GM13976 (cell line): ENCODE data around the gene SMURF1.

Experiments
- DNase-seq: peaks from one replicate; pipeline ENCODE4 v3.0.0; 2012; ENCODE audit warnings: low spot score
- in situ Hi-C: fragments of 300-500 bp; cut with MboI; formaldehyde crosslinking; loops from one replicate; pipeline ENCODE4 v1.12.0; 2022; ENCODE audit warnings: low sequenced_read_pairs, mixed read lengths, inconsistent platforms; ENCODE audit not compliant: unreplicated experiment
- TF ChIP-seq, protein P1 (sequence below): IDR thresholded peaks from 2 replicates; pipeline ENCODE4 v1.5.1; 2012; ENCODE audit warnings: borderline replicate concordance, mild to moderate bottlenecking; ENCODE audit not compliant: insufficient read depth; ENCODE audit errors: extremely low read depth, missing control alignments, control extremely low read depth

The SMURF1 gene

DNA sequence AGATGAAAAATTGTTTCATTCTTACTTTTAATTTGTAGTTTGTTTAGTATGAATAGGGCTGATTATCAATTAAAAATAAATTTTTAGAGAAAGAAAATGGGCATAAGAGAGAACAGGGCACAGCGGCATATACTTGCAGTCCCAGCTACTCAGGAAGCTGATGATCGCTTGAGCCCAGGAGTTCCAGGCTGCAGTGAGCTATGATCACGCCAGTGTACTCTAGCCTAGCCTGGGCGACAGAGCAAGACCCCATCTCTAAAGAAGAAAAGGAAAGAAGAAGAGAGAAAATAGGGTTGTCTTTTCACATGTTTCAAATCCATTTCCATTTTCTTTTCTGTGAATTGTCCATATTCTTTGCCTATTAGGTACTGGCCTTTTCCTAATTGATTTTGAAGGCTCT, 8.0 kb downstream of the SMURF1 start:
- in situ Hi-C loops: no loop called here
- TF ChIP-seq, protein P1, sequence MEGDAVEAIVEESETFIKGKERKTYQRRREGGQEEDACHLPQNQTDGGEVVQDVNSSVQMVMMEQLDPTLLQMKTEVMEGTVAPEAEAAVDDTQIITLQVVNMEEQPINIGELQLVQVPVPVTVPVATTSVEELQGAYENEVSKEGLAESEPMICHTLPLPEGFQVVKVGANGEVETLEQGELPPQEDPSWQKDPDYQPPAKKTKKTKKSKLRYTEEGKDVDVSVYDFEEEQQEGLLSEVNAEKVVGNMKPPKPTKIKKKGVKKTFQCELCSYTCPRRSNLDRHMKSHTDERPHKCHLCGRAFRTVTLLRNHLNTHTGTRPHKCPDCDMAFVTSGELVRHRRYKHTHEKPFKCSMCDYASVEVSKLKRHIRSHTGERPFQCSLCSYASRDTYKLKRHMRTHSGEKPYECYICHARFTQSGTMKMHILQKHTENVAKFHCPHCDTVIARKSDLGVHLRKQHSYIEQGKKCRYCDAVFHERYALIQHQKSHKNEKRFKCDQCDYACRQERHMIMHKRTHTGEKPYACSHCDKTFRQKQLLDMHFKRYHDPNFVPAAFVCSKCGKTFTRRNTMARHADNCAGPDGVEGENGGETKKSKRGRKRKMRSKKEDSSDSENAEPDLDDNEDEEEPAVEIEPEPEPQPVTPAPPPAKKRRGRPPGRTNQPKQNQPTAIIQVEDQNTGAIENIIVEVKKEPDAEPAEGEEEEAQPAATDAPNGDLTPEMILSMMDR: no peak
- DNase-seq: no peak

DNA sequence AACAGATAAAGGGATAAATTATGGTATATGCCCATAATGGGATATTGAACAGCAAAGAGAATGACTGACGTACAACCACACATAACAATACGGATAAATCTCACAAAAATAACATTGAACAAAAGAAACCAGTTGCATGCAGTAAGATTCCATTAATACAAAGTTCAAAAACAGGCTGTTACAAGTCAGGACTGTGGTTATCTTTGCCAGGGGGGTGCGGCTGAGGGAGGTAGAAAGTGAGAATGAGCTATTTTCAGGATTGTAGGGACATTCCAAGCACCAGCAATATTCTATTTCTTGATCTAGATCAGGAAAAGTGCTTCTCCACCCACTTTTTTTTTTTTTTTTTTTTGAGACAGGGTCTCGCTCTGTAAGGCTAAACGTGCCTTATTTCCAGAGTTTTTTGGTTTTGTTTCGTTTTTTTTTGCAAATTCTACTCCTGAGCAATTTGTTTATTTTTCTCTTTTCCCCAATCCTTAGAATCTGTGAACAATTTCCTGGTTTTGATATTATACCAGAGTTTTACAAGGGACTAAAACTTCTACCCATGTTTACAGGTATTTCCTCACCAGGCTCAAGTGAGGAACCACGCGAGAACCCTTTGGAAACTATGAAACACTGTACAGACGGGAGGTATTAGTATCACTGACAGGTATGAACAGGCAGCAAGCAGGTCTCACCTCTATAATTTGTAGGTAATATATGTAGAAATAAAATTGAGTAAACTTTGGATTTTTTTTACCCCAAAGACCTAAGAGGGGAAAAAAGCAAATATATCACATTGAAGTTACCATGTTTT, 9.9 kb downstream of the SMURF1 start:
- TF ChIP-seq, protein P1: no peak
- in situ Hi-C loops: no loop called here
- DNase-seq: no peak

DNA sequence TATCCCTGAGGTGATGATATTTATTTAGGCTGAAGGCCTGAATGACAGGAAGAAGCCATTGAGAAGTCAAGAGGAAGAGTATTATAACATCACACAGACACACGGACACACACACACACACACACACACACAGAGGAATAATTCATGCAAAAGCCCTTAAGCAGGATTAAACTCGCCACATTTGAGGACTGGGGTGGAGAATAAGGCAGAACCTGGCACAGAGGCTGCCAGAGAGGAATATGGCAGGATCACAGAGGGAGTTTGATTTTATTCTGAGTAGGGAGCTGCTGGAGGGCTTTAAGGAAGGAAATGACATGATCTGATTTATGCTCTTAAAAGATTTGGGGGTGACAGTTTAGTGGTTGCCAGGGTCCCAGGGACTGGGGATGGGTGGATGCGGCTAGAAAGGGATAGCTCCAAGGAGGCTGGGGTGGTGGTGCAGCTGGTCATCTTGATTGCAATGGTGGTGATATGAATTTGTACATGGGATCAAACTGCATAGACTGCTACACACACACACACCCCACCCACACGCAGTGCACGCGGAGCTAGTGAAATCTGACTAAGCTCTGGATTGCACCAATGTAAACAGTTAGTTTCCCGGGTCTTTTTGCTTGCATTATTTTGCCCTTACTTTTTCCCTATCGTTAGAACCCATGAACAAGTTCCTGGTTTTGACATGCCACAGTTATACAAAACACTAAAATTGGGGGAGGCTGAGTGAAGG, 11.2 kb downstream of the SMURF1 start:
- TF ChIP-seq, protein P1: no peak
- in situ Hi-C loops: no loop called here
- no peak for DNase-seq

DNA sequence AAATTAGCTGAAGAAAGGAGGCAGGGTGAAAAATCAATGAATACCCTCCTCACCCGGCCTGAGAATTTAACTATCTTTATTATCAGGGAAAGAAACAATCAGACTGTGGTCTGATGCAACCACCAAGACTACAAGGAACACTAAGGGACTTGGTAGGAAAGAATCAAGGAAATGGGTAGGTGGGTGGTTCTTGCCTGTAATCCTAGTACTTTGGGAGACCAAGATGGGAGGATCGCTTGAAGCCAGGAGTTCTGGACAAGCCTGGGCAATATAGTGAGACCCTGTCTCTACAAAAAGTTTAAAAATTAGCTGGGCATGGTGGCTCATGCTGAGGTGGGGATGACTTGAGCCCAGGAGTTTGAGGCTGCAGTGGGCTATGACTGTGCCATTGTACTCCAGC, 12.6 kb downstream of the SMURF1 start:
- in situ Hi-C loops: no loop called here
- DNase-seq: no peak
- TF ChIP-seq, protein P1: no peak

DNA sequence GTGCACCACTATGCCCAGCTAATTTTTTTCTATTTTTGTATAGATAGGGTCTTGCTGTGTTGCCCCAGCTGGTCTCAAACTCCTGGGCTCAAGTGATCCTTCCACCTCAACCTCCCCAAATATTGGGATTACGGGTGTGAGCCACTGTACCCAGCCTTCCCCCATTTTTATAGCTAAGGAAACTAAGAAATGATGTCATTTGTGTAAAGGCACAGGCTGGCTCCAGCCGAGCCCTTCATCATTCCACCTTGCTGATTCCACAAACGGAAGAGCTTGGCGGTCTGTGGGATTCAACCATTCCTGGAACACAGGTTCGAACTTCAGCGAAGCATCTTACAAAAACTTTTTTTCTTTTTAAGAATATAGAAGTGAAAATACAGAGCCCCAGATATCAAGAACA, 14.4 kb downstream of the SMURF1 start:
- TF ChIP-seq, protein P1: no peak
- DNase-seq: no peak
- in situ Hi-C loops: no loop called here

DNA sequence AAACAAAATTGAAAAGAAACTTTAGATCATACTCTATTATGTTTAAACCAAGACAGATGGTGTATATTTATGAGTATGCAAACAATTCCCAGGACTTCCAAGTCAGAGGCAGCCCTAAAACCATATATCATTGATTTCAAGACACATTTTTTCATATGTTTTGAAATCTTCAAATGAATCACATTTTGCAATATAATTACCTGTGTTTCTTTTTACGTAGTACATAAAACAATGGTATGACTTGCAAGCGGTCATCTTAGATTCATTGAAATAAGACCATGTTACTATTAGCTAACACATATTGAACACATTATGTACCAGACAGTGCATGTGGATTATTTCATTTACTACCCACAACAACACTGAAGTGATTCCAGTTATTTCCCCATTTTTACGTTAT, 14.9 kb downstream of the SMURF1 start:
- TF ChIP-seq, protein P1: no peak
- no peak for DNase-seq
- in situ Hi-C loops: no loop called here
